Mucosa of descending colon (tissue), 3 donors: Measurements from ENCODE around the gene SLC37A1. TPM values are rescaled to one million over a fixed set of nuclear protein-coding genes. Genes with fewer than 3 reads are reported as not detected.
A peak's percentile ranks its signal among the peaks of the same experiment; 100 is the strongest.

Experiments
- ATAC-seq: fragments of 200-7000 bp; cut with Tn5 transposase; one replicate; pipeline ENCODE4 v1.9.1; 2020; ENCODE audit warnings: mild to moderate bottlenecking, moderate library complexity
- DNase-seq, 3 donors: peaks; one replicate each; pipeline ENCODE4 v3.0.0-alpha.2; 2020
- H3K36me3 ChIP-seq: fragments of 200-600 bp; one replicate; pipeline ENCODE4 v1.8.0; 2021; ENCODE audit warnings: low read depth, mild to moderate bottlenecking
- H3K4me1 ChIP-seq: fragments of 200-600 bp; one replicate; pipeline ENCODE4 v1.8.0; 2021; ENCODE audit warnings: low read depth, mild to moderate bottlenecking
- H3K4me3 ChIP-seq: fragments of 200-600 bp; one replicate; pipeline ENCODE4 v1.8.0; 2021; ENCODE audit warnings: mild to moderate bottlenecking
- H3K9me3 ChIP-seq: fragments of 200-600 bp; one replicate; pipeline ENCODE4 v1.8.0; 2021; ENCODE audit warnings: mild to moderate bottlenecking
- CTCF ChIP-seq: fragments of 200-600 bp; IDR thresholded peaks from one replicate; pipeline ENCODE4 v1.8.0; 2022; ENCODE audit warnings: antibody characterized with exemption, mild to moderate bottlenecking
- intact Hi-C, 2 donors: fragments of 100-400 bp; cut with DNase I in 1 of 2; cut with micrococcal nuclease in 1 of 2; formaldehyde crosslinking; loops; one replicate each; pipeline versions ENCODE4 v1.11.0 to v1.11.1; 2022; cut with DNase I, micrococcal nuclease
- total RNA-seq, 3 donors: library from RNA; stranded (reverse); fragmentation: NEBNext Ultra II Directional in 2 of 3; extraction: Animal tissue kit (Norgen Biotek cat#: 25700) in 2 of 3; gene quantifications; one replicate each; pipeline versions ENCODE4 v1.2.1 to v1.2.4, GENCODE V29; 2021 to 2023
- donor health status: DM: no; HTN: no; CAD: no; lungs with moderate emphysema.
- donor health status: DM: no; HTN: no; CAD: no.
- donor health status: DM: no; HTN: yes; CAD: no.

Gene SLC37A1
- total RNA-seq, 3 donors from 2014 or later, result 52.3 to 179 (median 92.3) TPM

- H3K4me1 ChIP-seq, result peaks cover 26% of the 10 kb centered on the region
- peak in 2 of 3 donors; percentile 61 to 69 for DNase-seq
- no peaks in the 10 kb centered on the region for H3K9me3 ChIP-seq
- no peak overlapping the region for H3K4me3 ChIP-seq
- TF ChIP-seq CTCF, result no peak
- H3K36me3 ChIP-seq, result no peaks in the 10 kb centered on the region
- peak; percentile 60 for ATAC-seq
- intact Hi-C loops, result loop anchor here in 1 of 2 donors (10.0 kb wide), 1 partner anchor 51 kb away; no protein-coding TSS in a partner anchor
Measured at GRCh38 chr21:42515708-42516502, 2.3 kb downstream of the SLC37A1 start.

GRCh38 chr21:42518215-42518614 lies 4.6 kb downstream of the SLC37A1 start:
- H3K9me3 ChIP-seq, result no peaks in the 10 kb centered on the region
- H3K36me3 ChIP-seq, result no peaks in the 10 kb centered on the region
- peaks cover 28% of the 10 kb centered on the region for H3K4me1 ChIP-seq
- no peak overlapping the region for H3K4me3 ChIP-seq
- no peak for TF ChIP-seq CTCF
- DNase-seq, result no peak
- intact Hi-C loops, result loop anchor here in 1 of 2 donors (10.0 kb wide), 1 partner anchor 53 kb away; no protein-coding TSS in a partner anchor
- ATAC-seq, result peak; percentile 4

GRCh38 chr21:42518626-42519025 lies 5.0 kb downstream of the SLC37A1 start:
- no peak overlapping the region for H3K4me3 ChIP-seq
- intact Hi-C loops, result loop anchor here in 1 of 2 donors (10.0 kb wide), 1 partner anchor 54 kb away; no protein-coding TSS in a partner anchor
- DNase-seq, result no peak
- H3K36me3 ChIP-seq, result no peaks in the 10 kb centered on the region
- ATAC-seq, result no peak
- H3K4me1 ChIP-seq, result peaks cover 32% of the 10 kb centered on the region
- TF ChIP-seq CTCF, result no peak
- no peaks in the 10 kb centered on the region for H3K9me3 ChIP-seq

- DNase-seq, result no peak
- no peak for TF ChIP-seq CTCF
- Histone ChIP-seq H3K4me1 (peaks cover 46% of the 10 kb centered on the region), H3K36me3 (no peaks in the 10 kb centered on the region), H3K9me3 (no peaks in the 10 kb centered on the region), H3K4me3 (no peak overlapping the region)
- intact Hi-C loops, result no loop called here
- no peak for ATAC-seq
Measured at GRCh38 chr21:42520628-42521253, 7.1 kb downstream of the SLC37A1 start.

- DNase-seq, result no peak
- no peak overlapping the region for H3K4me3 ChIP-seq
- H3K36me3 ChIP-seq, result no peaks in the 10 kb centered on the region
- H3K4me1 ChIP-seq, result peaks cover 48% of the 10 kb centered on the region
- no peaks in the 10 kb centered on the region for H3K9me3 ChIP-seq
- TF ChIP-seq CTCF, result no peak
- ATAC-seq, result no peak
- intact Hi-C loops, result no loop called here
Measured at GRCh38 chr21:42521384-42521783, 7.7 kb downstream of the SLC37A1 start.
